HG03064 (cell line): ENCODE results near the gene CAPN3.

Experiments
- ATAC-seq: cut with Tn5 transposase; IDR thresholded peaks from one replicate; pipeline ENCODE4 v1.9.1; 2021; ENCODE audit warnings: low read depth; ENCODE audit not compliant: unreplicated experiment

CAPN3 gene

DNA sequence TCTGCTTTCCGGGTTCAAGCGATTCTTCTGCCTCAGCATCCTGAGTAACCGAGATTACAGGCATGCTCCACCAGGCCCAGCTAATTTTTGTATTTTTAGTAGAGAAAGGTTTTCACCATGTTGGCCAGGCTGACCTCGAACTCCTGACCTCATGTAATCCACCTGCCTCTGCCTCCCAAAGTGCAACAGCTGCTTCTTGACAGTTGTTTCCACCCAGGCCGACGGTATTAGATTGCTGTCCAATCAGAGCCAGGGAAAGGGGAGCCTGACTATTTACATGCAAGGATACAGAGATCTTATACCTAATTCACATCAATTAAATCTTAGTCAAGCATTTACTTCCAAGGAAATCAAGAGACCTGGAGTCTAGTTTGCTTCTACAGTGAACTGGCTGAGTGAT is 4.0 kb upstream of the CAPN3 start:
- no peak for ATAC-seq

DNA sequence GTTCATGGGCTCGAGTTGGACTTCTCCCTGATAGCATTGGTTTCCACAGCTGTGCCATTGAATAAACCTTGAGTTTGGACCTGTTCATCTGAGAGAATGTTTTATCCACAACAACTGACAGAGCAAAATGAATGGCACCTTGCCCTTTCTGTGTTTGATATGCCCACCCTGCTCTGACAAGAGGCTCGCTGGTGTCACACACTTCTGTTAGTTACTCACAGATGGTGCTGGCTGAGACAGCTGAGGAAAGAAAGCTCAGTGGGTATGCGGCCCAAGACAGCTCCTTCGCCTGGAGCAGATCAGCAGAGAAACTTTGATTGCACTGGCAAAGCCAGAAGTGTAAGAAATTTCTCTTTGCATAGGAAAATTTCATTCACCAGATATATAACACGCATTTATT is 2.5 kb upstream of the CAPN3 start:
- ATAC-seq, result no peak

- no peak for ATAC-seq
Observed at GRCh38 chr15:42358141-42358540, 1.2 kb upstream of the CAPN3 start.

DNA sequence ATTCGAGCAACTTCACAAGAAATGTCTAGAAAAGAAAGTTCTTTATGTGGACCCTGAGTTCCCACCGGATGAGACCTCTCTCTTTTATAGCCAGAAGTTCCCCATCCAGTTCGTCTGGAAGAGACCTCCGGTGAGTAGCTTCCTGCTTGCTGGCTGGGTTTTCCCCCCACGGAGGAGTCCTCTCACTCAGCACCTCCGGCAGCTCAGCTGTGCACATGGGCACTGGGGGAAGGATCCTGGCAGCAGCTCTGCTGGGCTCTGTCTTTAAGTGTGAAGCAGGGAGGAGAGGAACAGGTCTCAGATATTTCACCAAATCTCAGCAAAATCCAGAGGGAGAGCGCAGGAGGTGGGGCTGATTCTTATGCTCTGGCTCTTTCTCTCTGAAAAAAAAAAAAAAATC is 684 bp downstream of the CAPN3 start:
- ATAC-seq, result no peak

GRCh38 chr15:42360535-42361112 is 1.3 kb downstream of the CAPN3 start:
- ATAC-seq, result no peak

DNA sequence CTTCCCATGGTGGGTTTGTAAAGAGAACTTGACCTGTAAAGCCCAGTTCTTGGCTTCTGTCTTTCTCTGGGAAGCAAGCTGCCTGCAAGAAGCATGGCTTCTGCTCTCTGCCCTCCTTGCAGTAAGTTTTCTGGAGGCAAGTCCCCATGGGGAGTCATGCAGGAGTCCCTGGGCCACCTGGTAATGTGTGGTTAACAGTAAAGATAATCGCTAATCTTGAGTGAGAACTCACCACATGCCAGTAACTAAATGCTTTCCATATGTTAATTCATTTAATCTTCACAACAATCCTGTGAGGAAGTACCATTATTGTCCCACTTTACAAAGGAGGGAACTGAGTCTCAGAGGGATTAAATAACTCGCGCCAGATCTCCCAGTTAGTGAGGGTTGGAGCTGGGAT is 4.2 kb downstream of the CAPN3 start:
- no peak for ATAC-seq

DNA sequence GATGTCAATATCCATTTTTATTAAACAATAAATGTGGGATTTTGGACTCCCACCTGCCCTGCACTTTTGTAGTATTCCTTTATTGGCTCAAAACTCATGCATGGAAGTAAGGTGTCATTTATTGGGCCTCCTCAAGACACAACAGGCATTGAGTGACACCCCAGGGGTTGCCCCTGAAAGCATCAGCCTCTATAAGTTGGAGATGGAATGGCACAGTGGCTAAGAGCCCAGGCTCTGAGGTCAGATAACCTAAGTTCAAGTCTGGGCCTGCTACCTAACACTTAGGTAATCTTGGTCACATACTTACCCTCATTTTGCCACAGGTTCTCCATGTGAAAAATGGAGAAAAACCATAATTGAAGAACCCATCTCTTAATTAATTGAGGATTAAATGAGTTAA is 4.6 kb downstream of the CAPN3 start:
- no peak for ATAC-seq

DNA sequence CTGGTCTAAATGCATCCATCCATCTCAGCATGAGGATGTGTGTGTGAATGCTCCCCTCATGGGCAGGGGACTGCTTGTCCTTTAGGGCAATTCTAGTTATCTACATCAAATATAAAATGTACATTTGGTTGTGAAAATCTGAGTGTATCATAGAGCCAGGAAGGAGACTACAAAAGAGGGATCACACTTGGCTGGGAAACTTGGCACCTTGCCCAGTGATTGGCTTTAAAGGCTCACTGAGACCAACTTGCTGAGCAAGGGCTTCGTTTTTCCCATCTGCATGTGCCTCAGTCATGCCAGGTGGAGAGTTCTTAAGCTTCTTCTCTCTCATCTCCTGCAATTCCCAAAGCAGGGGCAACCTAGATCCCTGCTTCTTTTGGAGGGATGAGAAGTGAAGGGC is 5.2 kb downstream of the CAPN3 start:
- no peak for ATAC-seq

- ATAC-seq, result no peak
Observed at GRCh38 chr15:42365921-42366550, 6.7 kb downstream of the CAPN3 start.

- ATAC-seq, result no peak
Observed at GRCh38 chr15:42367041-42367440, 7.7 kb downstream of the CAPN3 start.

- no peak for ATAC-seq
Observed at GRCh38 chr15:42368096-42368495, 8.8 kb downstream of the CAPN3 start.

GRCh38 chr15:42371096-42371495 is 11.8 kb downstream of the CAPN3 start:
- ATAC-seq, result no peak

DNA sequence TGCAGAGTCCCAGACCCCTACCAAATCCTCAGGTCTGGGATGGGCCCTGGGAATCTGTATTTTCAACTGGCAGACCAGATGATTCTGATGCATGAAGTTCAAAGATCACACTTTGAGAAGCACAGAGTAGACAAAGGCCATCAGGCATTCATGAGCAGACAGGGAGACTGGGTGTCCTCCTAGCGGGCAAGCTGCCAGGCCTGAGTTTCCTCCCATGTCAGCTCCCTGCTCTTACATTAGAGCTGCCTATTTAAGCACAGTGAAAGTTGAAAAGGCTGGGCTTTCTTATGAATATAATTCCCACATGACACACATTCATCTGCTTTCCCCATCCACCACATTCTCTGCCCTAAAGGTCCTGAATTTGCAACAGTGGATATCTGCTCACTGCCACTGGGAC is 14.0 kb downstream of the CAPN3 start:
- ATAC-seq, result no peak

GRCh38 chr15:42373936-42374335 is 14.6 kb downstream of the CAPN3 start:
- ATAC-seq, result no peak

GRCh38 chr15:42374810-42375209 is 15.5 kb downstream of the CAPN3 start:
- ATAC-seq, result no peak

DNA sequence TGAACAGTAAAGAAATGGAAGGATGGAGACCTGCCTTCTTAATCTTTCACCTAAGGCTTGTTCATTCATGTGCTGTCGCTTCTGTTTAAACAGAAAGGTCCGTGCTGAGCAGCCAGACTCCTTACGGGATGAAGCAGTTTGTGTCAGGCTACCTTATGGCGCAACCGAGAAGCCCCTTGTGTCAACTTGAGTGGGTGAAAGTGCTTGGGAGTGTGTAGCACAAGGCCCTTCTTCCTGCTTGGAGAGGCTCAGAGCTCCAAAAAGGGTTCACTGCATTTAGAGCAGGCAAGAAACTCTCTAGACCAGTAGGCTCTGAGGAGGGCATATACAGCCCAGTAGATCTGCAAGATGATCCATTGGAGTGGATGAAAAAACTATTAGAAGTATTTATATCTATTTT is 16.0 kb downstream of the CAPN3 start:
- no peak for ATAC-seq

DNA sequence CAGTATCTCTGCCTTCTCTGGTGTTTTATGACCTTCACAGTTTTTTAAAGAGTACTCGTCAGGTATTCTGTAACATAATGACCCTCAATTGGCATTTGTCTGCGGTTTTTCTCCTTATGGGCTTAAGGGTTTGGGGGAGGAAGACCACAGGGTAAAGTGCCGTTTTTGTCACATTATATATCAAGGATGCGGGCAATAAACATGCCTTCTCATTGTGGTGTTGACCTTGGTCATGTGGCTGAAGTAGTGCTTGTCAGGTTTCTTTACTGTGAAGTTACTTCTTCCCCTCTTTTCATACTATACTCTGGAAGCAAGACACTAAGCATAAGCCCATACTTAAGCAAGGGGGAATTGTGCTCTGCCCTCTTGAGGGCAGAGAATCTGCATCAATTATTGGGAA is 16.6 kb downstream of the CAPN3 start:
- ATAC-seq, result no peak

GRCh38 chr15:42378011-42378410 is 18.7 kb downstream of the CAPN3 start:
- ATAC-seq, result no peak

- ATAC-seq, result no peak
Observed at GRCh38 chr15:42384597-42384996, 25.3 kb downstream of the CAPN3 start.

DNA sequence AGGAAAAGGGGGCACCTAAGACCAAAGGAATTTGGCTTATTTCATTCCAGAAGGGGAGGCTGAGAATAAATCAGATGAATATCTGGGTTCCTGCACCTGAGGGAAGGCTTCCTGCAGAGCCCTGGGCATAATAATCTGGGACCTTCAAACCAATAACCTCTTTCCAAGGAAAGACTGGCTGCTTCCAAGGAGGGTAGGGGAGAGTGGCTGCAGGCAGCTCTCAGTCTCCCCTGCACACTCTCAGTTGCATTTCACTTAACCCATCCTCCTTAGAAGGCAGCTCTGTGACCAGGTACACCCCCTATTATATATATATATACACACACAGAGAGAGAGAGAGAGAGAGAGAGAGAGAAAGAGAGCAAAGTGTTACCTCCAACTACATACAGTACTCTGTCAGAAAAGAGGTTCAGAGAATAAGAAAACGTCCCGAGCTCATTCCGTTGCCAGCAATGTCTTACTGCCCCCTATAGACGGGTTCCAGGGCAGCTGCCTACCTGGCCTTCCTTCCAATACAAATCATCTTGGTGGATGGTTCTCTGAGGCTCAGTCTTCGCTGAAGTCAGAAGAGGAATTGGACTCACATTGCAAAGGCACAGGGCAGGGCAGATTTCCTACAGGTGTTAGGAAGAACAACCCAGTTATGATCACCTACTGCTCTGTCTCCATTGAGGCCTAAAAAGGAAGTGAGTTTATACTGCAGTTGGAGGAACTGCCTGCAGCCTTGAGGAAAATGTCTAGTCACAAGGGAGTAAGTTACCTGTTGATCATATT is 26.1 kb downstream of the CAPN3 start:
- no peak for ATAC-seq

GRCh38 chr15:42385980-42386700 is 26.8 kb downstream of the CAPN3 start:
- ATAC-seq, result no peak
